Measurements from ENCODE around the gene ADRA2C.

ADRA2C gene

GRCh38 chr4:3733195-3733594 is 33.0 kb upstream of the ADRA2C start:
- Histone ChIP-seq H3K27ac (ENCODE audit: insufficient read depth, low read length, poor library complexity, severe bottlenecking) (no peak overlapping the region), H3K4me1 (ENCODE audit: control insufficient read depth, insufficient read depth, low read length, poor library complexity, severe bottlenecking) (no peaks in the 10 kb centered on the region), H3K36me3 (ENCODE audit: control insufficient read depth, insufficient read depth, low read length) (no peaks in the 10 kb centered on the region), H3K9me3 (ENCODE audit: control insufficient read depth, low read length) (no peaks in the 10 kb centered on the region), H3K27me3 (replicated peaks; ENCODE audit: control insufficient read depth, insufficient read depth, low read length, poor library complexity, severe bottlenecking) (no peaks in the 10 kb centered on the region), H3K4me3 (ENCODE audit: insufficient read depth, low read depth, low read length, poor library complexity, severe bottlenecking) (no peak overlapping the region)
- no peak for DNase-seq

GRCh38 chr4:3735196-3735595 is 31.0 kb upstream of the ADRA2C start:
- Histone ChIP-seq H3K36me3 (ENCODE audit: control insufficient read depth, insufficient read depth, low read length) (no peaks in the 10 kb centered on the region), H3K9me3 (ENCODE audit: control insufficient read depth, low read length) (no peaks in the 10 kb centered on the region), H3K27ac (ENCODE audit: insufficient read depth, low read length, poor library complexity, severe bottlenecking) (no peak overlapping the region), H3K27me3 (replicated peaks; ENCODE audit: control insufficient read depth, insufficient read depth, low read length, poor library complexity, severe bottlenecking) (no peaks in the 10 kb centered on the region), H3K4me1 (ENCODE audit: control insufficient read depth, insufficient read depth, low read length, poor library complexity, severe bottlenecking) (no peaks in the 10 kb centered on the region), H3K4me3 (ENCODE audit: insufficient read depth, low read depth, low read length, poor library complexity, severe bottlenecking) (no peak overlapping the region)
- DNase-seq: no peak

- Histone ChIP-seq H3K4me1 (ENCODE audit: control insufficient read depth, insufficient read depth, low read length, poor library complexity, severe bottlenecking) (no peaks in the 10 kb centered on the region), H3K27ac (ENCODE audit: insufficient read depth, low read length, poor library complexity, severe bottlenecking) (no peak overlapping the region), H3K4me3 (ENCODE audit: insufficient read depth, low read depth, low read length, poor library complexity, severe bottlenecking) (no peak overlapping the region), H3K9me3 (ENCODE audit: control insufficient read depth, low read length) (no peaks in the 10 kb centered on the region), H3K36me3 (ENCODE audit: control insufficient read depth, insufficient read depth, low read length) (no peaks in the 10 kb centered on the region), H3K27me3 (replicated peaks; ENCODE audit: control insufficient read depth, insufficient read depth, low read length, poor library complexity, severe bottlenecking) (no peaks in the 10 kb centered on the region)
- DNase-seq: no peak
Observed at GRCh38 chr4:3736290-3736689, 29.9 kb upstream of the ADRA2C start.

DNA sequence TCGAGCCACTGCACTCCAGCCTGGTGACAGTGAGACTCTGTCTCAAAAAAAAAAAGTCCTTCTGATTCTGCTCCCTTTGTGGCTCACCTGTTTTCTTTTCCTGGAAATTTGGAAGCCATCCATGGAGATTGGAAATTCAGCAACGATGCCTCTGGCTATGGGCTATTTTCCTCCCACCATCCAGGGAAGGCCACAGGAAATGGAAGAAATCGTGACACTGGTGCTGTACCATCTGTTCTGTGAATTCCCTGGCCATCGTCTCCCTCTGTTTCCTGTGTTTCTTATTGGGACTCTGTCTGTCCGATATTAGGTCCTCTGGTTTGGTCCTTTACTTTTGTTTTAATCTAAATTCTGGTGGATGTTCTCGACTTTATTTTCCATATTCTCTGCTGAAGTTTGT is 29.4 kb upstream of the ADRA2C start:
- Histone ChIP-seq H3K4me1 (ENCODE audit: control insufficient read depth, insufficient read depth, low read length, poor library complexity, severe bottlenecking) (no peaks in the 10 kb centered on the region), H3K9me3 (ENCODE audit: control insufficient read depth, low read length) (no peaks in the 10 kb centered on the region), H3K36me3 (ENCODE audit: control insufficient read depth, insufficient read depth, low read length) (no peaks in the 10 kb centered on the region), H3K27me3 (replicated peaks; ENCODE audit: control insufficient read depth, insufficient read depth, low read length, poor library complexity, severe bottlenecking) (no peaks in the 10 kb centered on the region), H3K27ac (ENCODE audit: insufficient read depth, low read length, poor library complexity, severe bottlenecking) (no peak overlapping the region), H3K4me3 (ENCODE audit: insufficient read depth, low read depth, low read length, poor library complexity, severe bottlenecking) (no peak overlapping the region)
- no peak for DNase-seq

DNA sequence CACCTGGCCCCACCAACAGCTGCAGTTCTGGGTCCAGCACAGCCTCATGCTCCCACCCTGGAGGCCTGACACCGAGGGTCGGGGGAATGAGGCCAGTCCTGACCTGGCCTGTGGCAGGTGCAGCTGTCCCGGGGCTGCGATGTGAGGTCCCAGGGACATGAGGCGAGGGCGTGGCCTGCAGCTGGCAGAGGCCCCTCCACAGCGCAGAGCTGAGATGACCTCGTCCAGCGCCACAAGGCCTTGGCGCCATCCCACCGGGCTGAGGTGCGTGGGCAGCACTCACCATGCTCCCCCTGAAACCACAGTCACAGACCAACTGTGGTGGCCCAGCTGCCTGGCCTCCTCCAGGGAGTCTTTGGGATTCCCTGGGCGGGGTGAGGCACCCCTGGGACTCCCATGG is 26.6 kb upstream of the ADRA2C start:
- no peaks in the 10 kb centered on the region for H3K4me1 ChIP-seq (ENCODE audit: control insufficient read depth, insufficient read depth, low read length, poor library complexity, severe bottlenecking)
- H3K27ac ChIP-seq (ENCODE audit: insufficient read depth, low read length, poor library complexity, severe bottlenecking): no peak overlapping the region
- no peaks in the 10 kb centered on the region for H3K9me3 ChIP-seq (ENCODE audit: control insufficient read depth, low read length)
- no peaks in the 10 kb centered on the region for H3K36me3 ChIP-seq (ENCODE audit: control insufficient read depth, insufficient read depth, low read length)
- H3K4me3 ChIP-seq (ENCODE audit: insufficient read depth, low read depth, low read length, poor library complexity, severe bottlenecking): no peak overlapping the region
- no peak for DNase-seq
- H3K27me3 ChIP-seq (replicated peaks; ENCODE audit: control insufficient read depth, insufficient read depth, low read length, poor library complexity, severe bottlenecking): no peaks in the 10 kb centered on the region

- H3K36me3 ChIP-seq (ENCODE audit: control insufficient read depth, insufficient read depth, low read length): no peaks in the 10 kb centered on the region
- H3K9me3 ChIP-seq (ENCODE audit: control insufficient read depth, low read length): no peaks in the 10 kb centered on the region
- no peak overlapping the region for H3K27ac ChIP-seq (ENCODE audit: insufficient read depth, low read length, poor library complexity, severe bottlenecking)
- peaks cover 4% of the 10 kb centered on the region for H3K27me3 ChIP-seq (replicated peaks; ENCODE audit: control insufficient read depth, insufficient read depth, low read length, poor library complexity, severe bottlenecking)
- DNase-seq: no peak
- no peaks in the 10 kb centered on the region for H3K4me1 ChIP-seq (ENCODE audit: control insufficient read depth, insufficient read depth, low read length, poor library complexity, severe bottlenecking)
- no peak overlapping the region for H3K4me3 ChIP-seq (ENCODE audit: insufficient read depth, low read depth, low read length, poor library complexity, severe bottlenecking)
Observed at GRCh38 chr4:3740256-3740655, 25.9 kb upstream of the ADRA2C start.

GRCh38 chr4:3741217-3742011 is 24.8 kb upstream of the ADRA2C start:
- Histone ChIP-seq H3K36me3 (ENCODE audit: control insufficient read depth, insufficient read depth, low read length) (no peaks in the 10 kb centered on the region), H3K4me1 (ENCODE audit: control insufficient read depth, insufficient read depth, low read length, poor library complexity, severe bottlenecking) (no peaks in the 10 kb centered on the region), H3K4me3 (ENCODE audit: insufficient read depth, low read depth, low read length, poor library complexity, severe bottlenecking) (no peak overlapping the region), H3K9me3 (ENCODE audit: control insufficient read depth, low read length) (no peaks in the 10 kb centered on the region), H3K27me3 (replicated peaks; ENCODE audit: control insufficient read depth, insufficient read depth, low read length, poor library complexity, severe bottlenecking) (peaks cover 4% of the 10 kb centered on the region), H3K27ac (ENCODE audit: insufficient read depth, low read length, poor library complexity, severe bottlenecking) (no peak overlapping the region)
- no peak for DNase-seq

- Histone ChIP-seq H3K4me3 (ENCODE audit: insufficient read depth, low read depth, low read length, poor library complexity, severe bottlenecking) (no peak overlapping the region), H3K9me3 (ENCODE audit: control insufficient read depth, low read length) (no peaks in the 10 kb centered on the region), H3K27ac (ENCODE audit: insufficient read depth, low read length, poor library complexity, severe bottlenecking) (no peak overlapping the region), H3K27me3 (replicated peaks; ENCODE audit: control insufficient read depth, insufficient read depth, low read length, poor library complexity, severe bottlenecking) (peaks cover 4% of the 10 kb centered on the region), H3K36me3 (ENCODE audit: control insufficient read depth, insufficient read depth, low read length) (no peaks in the 10 kb centered on the region), H3K4me1 (ENCODE audit: control insufficient read depth, insufficient read depth, low read length, poor library complexity, severe bottlenecking) (no peaks in the 10 kb centered on the region)
- DNase-seq: no peak
Observed at GRCh38 chr4:3742610-3743009, 23.6 kb upstream of the ADRA2C start.

GRCh38 chr4:3744232-3744631 is 22.0 kb upstream of the ADRA2C start:
- DNase-seq: no peak
- H3K27me3 ChIP-seq (replicated peaks; ENCODE audit: control insufficient read depth, insufficient read depth, low read length, poor library complexity, severe bottlenecking): peaks cover 4% of the 10 kb centered on the region

DNA sequence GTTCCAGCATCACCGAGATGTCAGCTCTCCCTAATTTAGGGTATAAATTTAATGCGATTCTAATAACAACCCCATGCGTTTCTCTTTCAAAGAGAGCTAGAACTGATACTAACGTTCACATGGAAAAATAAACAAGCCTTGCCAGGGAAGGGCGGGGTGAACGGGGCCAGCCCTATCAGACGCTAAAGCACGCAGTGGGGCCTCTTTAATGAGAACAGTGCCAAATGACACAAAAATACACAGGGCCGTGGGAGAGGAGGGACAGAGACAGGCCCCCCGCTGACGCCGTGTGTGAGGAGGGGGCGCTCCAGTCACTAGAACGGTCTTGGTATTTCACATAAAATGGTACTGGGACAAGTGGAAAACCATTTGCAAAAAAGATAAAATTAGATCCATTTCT is 21.3 kb upstream of the ADRA2C start:
- no peaks in the 10 kb centered on the region for H3K4me1 ChIP-seq (ENCODE audit: control insufficient read depth, insufficient read depth, low read length, poor library complexity, severe bottlenecking)
- H3K36me3 ChIP-seq (ENCODE audit: control insufficient read depth, insufficient read depth, low read length): no peaks in the 10 kb centered on the region
- DNase-seq: no peak
- H3K27ac ChIP-seq (ENCODE audit: insufficient read depth, low read length, poor library complexity, severe bottlenecking): no peak overlapping the region
- peaks cover 4% of the 10 kb centered on the region for H3K27me3 ChIP-seq (replicated peaks; ENCODE audit: control insufficient read depth, insufficient read depth, low read length, poor library complexity, severe bottlenecking)
- no peaks in the 10 kb centered on the region for H3K9me3 ChIP-seq (ENCODE audit: control insufficient read depth, low read length)
- no peak overlapping the region for H3K4me3 ChIP-seq (ENCODE audit: insufficient read depth, low read depth, low read length, poor library complexity, severe bottlenecking)

More at GRCh38 chr4:3744232-3744631, 22.0 kb upstream of the ADRA2C start:
- Histone ChIP-seq H3K4me3 (ENCODE audit: insufficient read depth, low read depth, low read length, poor library complexity, severe bottlenecking) (no peak overlapping the region), H3K4me1 (ENCODE audit: control insufficient read depth, insufficient read depth, low read length, poor library complexity, severe bottlenecking) (no peaks in the 10 kb centered on the region), H3K36me3 (ENCODE audit: control insufficient read depth, insufficient read depth, low read length) (no peaks in the 10 kb centered on the region), H3K9me3 (ENCODE audit: control insufficient read depth, low read length) (no peaks in the 10 kb centered on the region), H3K27ac (ENCODE audit: insufficient read depth, low read length, poor library complexity, severe bottlenecking) (no peak overlapping the region)

Measured in effector memory CD4-positive, alpha-beta T cell (primary cell).